CD4-positive, CD25-positive, alpha-beta regulatory T cell (primary cell): ENCODE results near the gene PNRC2. TPM values are rescaled to one million over a fixed set of nuclear protein-coding genes. Genes with fewer than 3 reads are reported as not detected.

Source experiments
- ATAC-seq, 2 donors: fragments of 150-1000 bp; cut with Tn5 transposase; one replicate each; pipeline ENCODE4 v1.10.0; 2021; ENCODE audit warnings: low read depth in 2 of 2, moderate number of reproducible peaks in 2 of 2, moderate library complexity in 1 of 2
- DNase-seq, 3 donors: peaks; one replicate each; pipeline versions ENCODE4 v3.0.0 to v3.0.0-alpha.2; 2012 to 2022; ENCODE audit warnings: mixed read lengths in 1 of 3
- H3K27ac ChIP-seq: one replicate; pipeline ENCODE4 v1.7.0; 2013; ENCODE audit warnings: mild to moderate bottlenecking, low read length; ENCODE audit not compliant: insufficient read depth, poor library complexity, severe bottlenecking
- H3K27me3 ChIP-seq: one replicate; pipeline ENCODE4 v1.7.0; 2013; ENCODE audit warnings: low read length; ENCODE audit not compliant: control insufficient read depth, insufficient read depth
- H3K36me3 ChIP-seq: one replicate; pipeline ENCODE4 v1.7.0; 2013; ENCODE audit warnings: mild to moderate bottlenecking, low read length, moderate library complexity; ENCODE audit not compliant: control insufficient read depth, insufficient read depth
- H3K4me1 ChIP-seq: 2 replicates; pipeline ENCODE4 v1.7.0; 2013; ENCODE audit warnings: mild to moderate bottlenecking, low read length; ENCODE audit not compliant: insufficient read depth, control insufficient read depth, poor library complexity, severe bottlenecking
- H3K4me3 ChIP-seq: one replicate; pipeline ENCODE4 v1.7.0; 2013; ENCODE audit warnings: low read depth, mild to moderate bottlenecking, low read length, moderate library complexity
- H3K9me3 ChIP-seq, 2 experiments: 1 replicate in 1 of 2; 2 replicates in 1 of 2; pipeline ENCODE4 v1.7.0; 2013; ENCODE audit warnings: low read length in 2 of 2, mild to moderate bottlenecking in 1 of 2, moderate library complexity in 1 of 2; ENCODE audit not compliant: control insufficient read depth in 2 of 2
- H3K27ac Mint-ChIP-seq, 3 donors: one replicate each; pipeline ENCODE4 v1.8.0; 2020 to 2022; ENCODE audit warnings: mild to moderate bottlenecking in 3 of 3, mixed read lengths in 3 of 3, moderate library complexity in 2 of 3
- H3K27me3 Mint-ChIP-seq: one replicate; pipeline ENCODE4 v1.8.0; 2022; ENCODE audit warnings: mild to moderate bottlenecking, mixed read lengths
- H3K36me3 Mint-ChIP-seq: one replicate; pipeline ENCODE4 v1.8.0; 2020; ENCODE audit warnings: mixed read lengths
- H3K4me1 Mint-ChIP-seq, 4 donors: one replicate each; pipeline ENCODE4 v1.8.0; 2020 to 2022; ENCODE audit warnings: mixed read lengths in 4 of 4, mild to moderate bottlenecking in 1 of 4
- H3K4me3 Mint-ChIP-seq, 4 donors: one replicate each; pipeline ENCODE4 v1.8.0; 2020 to 2022; ENCODE audit warnings: mild to moderate bottlenecking in 4 of 4, mixed read lengths in 4 of 4, moderate library complexity in 3 of 4
- H3K9me3 Mint-ChIP-seq, 7 donors: one replicate each; pipeline ENCODE4 v1.8.0; 2020 to 2022; ENCODE audit warnings: mixed read lengths in 7 of 7, mild to moderate bottlenecking in 3 of 7, moderate library complexity in 2 of 7
- polyA plus RNA-seq, 4 donors: library from polyadenylated mRNA; unstranded; fragments of 300-500 nt; fragmentation: Illumina TruSeq; gene quantifications; one replicate each; pipeline ENCODE4 v1.2.3, GENCODE V29; 2021
- total RNA-seq: library from RNA; stranded (reverse); gene quantifications from one replicate; pipeline ENCODE4 v1.2.3, GENCODE V29; 2022

Gene PNRC2
- total RNA-seq (126 TPM), polyA plus RNA-seq (100 to 1,000 TPM; 123 to 149 (median 141) TPM)

- Histone ChIP-seq H3K4me3 (peak within 1 kb of the TSS; percentile 95), H3K27me3 (no peaks in the 10 kb centered on the region), H3K36me3 (peaks cover 26% of the 10 kb centered on the region), H3K4me1 (peaks cover 50% of the 10 kb centered on the region), H3K27ac (peak within 1 kb of the TSS; percentile 97), H3K9me3 (no peaks in the 10 kb centered on the region)
- Mint-ChIP-seq H3K27me3 (peaks cover 8% of the 10 kb centered on the region), H3K4me1 (peaks cover 29 to 65% (median 48%) of the 10 kb centered on the region in 4 donors), H3K36me3 (peaks cover 22% of the 10 kb centered on the region), H3K27ac (peak within 1 kb of the TSS; percentile 99 to 100 (median 99)), H3K4me3 (peak within 1 kb of the TSS; percentile 93 to 100 (median 100)), H3K9me3 (no peaks in the 10 kb centered on the region)
- ATAC-seq (peak; percentile 85 to 86), DNase-seq (peak; percentile 93 to 98 (median 96))
These were observed at the start of gene PNRC2 for GRCh38 chr1:23959461-23960290. TSS of gene PNRC2 (plus strand) at chr1:23959828. CDS start at chr1:23961458, 1,630 bp downstream.

GRCh38 chr1:23910144-23910543 is 49.5 kb upstream of the PNRC2 start:
- Histone ChIP-seq H3K36me3 (no peaks in the 10 kb centered on the region), H3K4me1 (peaks cover 24% of the 10 kb centered on the region), H3K27ac (no peak overlapping the region), H3K4me3 (no peak overlapping the region), H3K9me3 (no peaks in the 10 kb centered on the region), H3K27me3 (no peaks in the 10 kb centered on the region)
- DNase-seq (no peak), ATAC-seq (no peak)
- H3K27me3 Mint-ChIP-seq: peaks cover 10% of the 10 kb centered on the region
- H3K9me3 Mint-ChIP-seq: no peaks in the 10 kb centered on the region
- H3K4me1 Mint-ChIP-seq: peaks cover 0 to 54% (median 22%) of the 10 kb centered on the region in 4 donors
- H3K4me3 Mint-ChIP-seq: no peak overlapping the region
- H3K27ac Mint-ChIP-seq: peak overlapping the region in 1 of 3 donors; percentile 71
- no peaks in the 10 kb centered on the region for H3K36me3 Mint-ChIP-seq

DNA sequence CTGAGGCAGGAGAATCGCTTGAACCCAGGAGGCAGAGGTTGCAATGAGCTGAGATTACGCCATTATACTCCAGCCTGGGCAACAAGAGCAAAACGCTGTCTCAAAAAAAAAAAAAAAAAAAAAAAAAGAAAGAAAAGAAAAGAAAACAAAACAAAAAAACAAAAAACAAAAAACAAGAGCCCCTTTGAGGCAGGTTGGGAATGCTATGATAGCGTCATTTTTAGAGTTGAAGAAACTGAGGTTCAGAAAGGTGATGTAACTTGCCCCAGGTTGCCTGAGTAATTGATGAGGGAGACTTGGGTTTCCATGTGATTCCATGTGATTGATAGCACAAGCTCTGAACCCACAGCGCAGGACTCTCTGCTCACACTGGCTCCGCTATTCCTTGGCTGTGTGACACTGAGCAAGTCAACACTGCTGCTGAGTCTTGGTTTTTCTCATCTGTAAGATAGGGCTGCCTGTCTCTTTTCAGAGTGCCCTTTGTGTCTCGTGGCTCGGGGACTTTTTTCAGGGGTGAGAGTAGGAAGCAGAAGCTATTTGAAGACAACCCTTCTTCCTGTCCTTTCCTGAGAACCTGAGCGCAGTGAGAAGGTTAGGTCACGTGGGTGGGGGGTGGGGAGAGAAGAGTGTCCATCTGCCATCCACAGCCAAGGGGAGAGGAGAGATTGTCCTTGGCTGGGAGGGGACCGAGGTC is 48.9 kb upstream of the PNRC2 start:
- Histone ChIP-seq H3K4me3 (no peak overlapping the region), H3K4me1 (peaks cover 24% of the 10 kb centered on the region), H3K9me3 (no peaks in the 10 kb centered on the region), H3K27ac (no peak overlapping the region), H3K36me3 (no peaks in the 10 kb centered on the region), H3K27me3 (no peaks in the 10 kb centered on the region)
- Mint-ChIP-seq H3K27me3 (peaks cover 10% of the 10 kb centered on the region), H3K4me3 (peak overlapping the region in 1 of 4 donors; percentile 74), H3K27ac (peak overlapping the region in 1 of 3 donors; percentile 46), H3K4me1 (peaks cover 0 to 54% (median 23%) of the 10 kb centered on the region in 4 donors), H3K9me3 (no peaks in the 10 kb centered on the region), H3K36me3 (no peaks in the 10 kb centered on the region)
- ATAC-seq (no peak), DNase-seq (peak in 1 of 3 donors; percentile 51)

- no peaks in the 10 kb centered on the region for H3K27me3 ChIP-seq
- H3K4me1 ChIP-seq: peaks cover 24% of the 10 kb centered on the region
- DNase-seq (no peak), ATAC-seq (no peak)
- Mint-ChIP-seq H3K4me1 (peaks cover 0 to 56% (median 23%) of the 10 kb centered on the region in 4 donors), H3K9me3 (no peaks in the 10 kb centered on the region), H3K4me3 (no peak overlapping the region), H3K36me3 (no peaks in the 10 kb centered on the region), H3K27ac (peak overlapping the region in 1 of 3 donors; percentile 79), H3K27me3 (peaks cover 10% of the 10 kb centered on the region)
- no peaks in the 10 kb centered on the region for H3K36me3 ChIP-seq
- H3K9me3 ChIP-seq: no peaks in the 10 kb centered on the region
- no peak overlapping the region for H3K27ac ChIP-seq
- no peak overlapping the region for H3K4me3 ChIP-seq
These were observed 47.7 kb upstream of the PNRC2 start for GRCh38 chr1:23911921-23912320.

- Histone ChIP-seq H3K9me3 (no peaks in the 10 kb centered on the region), H3K27ac (no peak within 1 kb of the TSS), H3K4me1 (peaks cover 24% of the 10 kb centered on the region), H3K27me3 (no peaks in the 10 kb centered on the region), H3K36me3 (no peaks in the 10 kb centered on the region), H3K4me3 (no peak within 1 kb of the TSS)
- Mint-ChIP-seq H3K4me3 (peak within 1 kb of the TSS in 3 of 4 donors; percentile 11 to 63 (median 57)), H3K36me3 (no peaks in the 10 kb centered on the region), H3K9me3 (no peaks in the 10 kb centered on the region), H3K27me3 (peaks cover 5% of the 10 kb centered on the region), H3K27ac (peak within 1 kb of the TSS; percentile 46 to 79 (median 69)), H3K4me1 (peaks cover 0 to 56% (median 23%) of the 10 kb centered on the region in 4 donors)
- DNase-seq: peak in 1 of 3 donors; percentile 71
- peak in 1 of 2 donors; percentile 57 for ATAC-seq
These were observed 46.3 kb upstream of the PNRC2 start, which contains the start of gene CNR2 for GRCh38 chr1:23913212-23913880. TSS of gene CNR2 (minus strand) at chr1:23913362. CDS start at chr1:23875617, 37,745 bp downstream.

DNA sequence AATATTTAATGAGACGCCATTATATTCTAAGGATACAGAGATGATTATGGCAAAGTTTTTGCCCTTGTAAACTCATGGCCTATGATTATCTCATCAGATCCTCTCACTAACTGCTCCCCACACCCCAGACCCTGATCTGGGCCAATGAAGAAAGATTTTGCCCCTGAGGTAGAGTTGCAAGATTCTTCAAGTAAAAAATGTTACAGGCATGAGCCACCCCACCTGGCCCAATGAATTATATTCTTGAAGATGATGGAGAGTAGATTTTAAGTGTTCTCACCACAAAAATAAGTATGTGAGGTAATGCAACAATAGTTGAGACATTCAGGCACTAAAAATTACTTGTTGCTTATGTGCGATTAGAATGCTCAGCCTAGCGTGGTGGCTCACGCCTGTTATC is 44.7 kb upstream of the PNRC2 start:
- H3K9me3 Mint-ChIP-seq: no peaks in the 10 kb centered on the region
- H3K9me3 ChIP-seq: no peaks in the 10 kb centered on the region
- H3K27ac Mint-ChIP-seq: peak overlapping the region in 1 of 3 donors; percentile 52
- no peaks in the 10 kb centered on the region for H3K27me3 ChIP-seq
- peaks cover 0 to 44% (median 19%) of the 10 kb centered on the region in 4 donors for H3K4me1 Mint-ChIP-seq
- no peaks in the 10 kb centered on the region for H3K36me3 Mint-ChIP-seq
- no peak overlapping the region for H3K4me3 Mint-ChIP-seq
- H3K36me3 ChIP-seq: no peaks in the 10 kb centered on the region
- DNase-seq: no peak
- peaks cover 19% of the 10 kb centered on the region for H3K4me1 ChIP-seq
- no peak for ATAC-seq
- H3K27ac ChIP-seq: no peak overlapping the region
- peaks cover 5% of the 10 kb centered on the region for H3K27me3 Mint-ChIP-seq
- no peak overlapping the region for H3K4me3 ChIP-seq

- H3K27me3 ChIP-seq: no peaks in the 10 kb centered on the region
- Mint-ChIP-seq H3K9me3 (no peaks in the 10 kb centered on the region), H3K27ac (no peak overlapping the region), H3K36me3 (no peaks in the 10 kb centered on the region), H3K4me3 (no peak overlapping the region), H3K27me3 (peaks cover 7% of the 10 kb centered on the region), H3K4me1 (peaks cover 0 to 42% (median 20%) of the 10 kb centered on the region in 4 donors)
- no peak overlapping the region for H3K27ac ChIP-seq
- no peaks in the 10 kb centered on the region for H3K36me3 ChIP-seq
- H3K4me3 ChIP-seq: no peak overlapping the region
- no peaks in the 10 kb centered on the region for H3K9me3 ChIP-seq
- H3K4me1 ChIP-seq: peaks cover 19% of the 10 kb centered on the region
- no peak for DNase-seq
- ATAC-seq: no peak
These were observed 44.2 kb upstream of the PNRC2 start for GRCh38 chr1:23915466-23915865.
